HG03521 (cell line): ENCODE data around the gene LHX1.

Source experiments
- ATAC-seq: cut with Tn5 transposase; IDR thresholded peaks from one replicate; pipeline ENCODE4 v1.9.1; 2021; ENCODE audit warnings: mild to moderate bottlenecking, moderate library complexity; ENCODE audit not compliant: unreplicated experiment

LHX1 gene

GRCh38 chr17:36950027-36950426 lies 12.8 kb downstream of the LHX1 start:
- ATAC-seq, result no peak

GRCh38 chr17:36951084-36951789 lies 14.0 kb downstream of the LHX1 start:
- ATAC-seq, result no peak

- ATAC-seq, result no peak
Measured at GRCh38 chr17:36971508-36971907, 34.2 kb downstream of the LHX1 start.

- ATAC-seq, result no peak
Measured at GRCh38 chr17:36972186-36972700, 35.0 kb downstream of the LHX1 start.

- ATAC-seq, result no peak
Measured at GRCh38 chr17:36972905-36973304, 35.6 kb downstream of the LHX1 start.

GRCh38 chr17:36975922-36976515 lies 38.7 kb downstream of the LHX1 start:
- ATAC-seq, result no peak

GRCh38 chr17:36977066-36977465 lies 39.8 kb downstream of the LHX1 start:
- no peak for ATAC-seq

GRCh38 chr17:36977568-36977967 lies 40.3 kb downstream of the LHX1 start:
- ATAC-seq, result no peak

- ATAC-seq, result no peak
Measured at GRCh38 chr17:36978810-36979564, 41.7 kb downstream of the LHX1 start.

GRCh38 chr17:36979565-36979941 lies 42.3 kb downstream of the LHX1 start:
- no peak for ATAC-seq

GRCh38 chr17:36980280-36980761 lies 43.0 kb downstream of the LHX1 start:
- ATAC-seq, result no peak

GRCh38 chr17:36983618-36984017 lies 46.3 kb downstream of the LHX1 start:
- no peak for ATAC-seq

GRCh38 chr17:36989173-36989572 lies 51.9 kb downstream of the LHX1 start:
- no peak for ATAC-seq

- ATAC-seq, result no peak
Measured at GRCh38 chr17:36992701-36993100, 55.4 kb downstream of the LHX1 start.

- ATAC-seq, result no peak
Measured at GRCh38 chr17:36993227-36993626, 56.0 kb downstream of the LHX1 start.
